HepG2 (cell line): ENCODE data around the gene LPIN3. TPM values are rescaled to one million over a fixed set of nuclear protein-coding genes. Genes with fewer than 3 reads are reported as not detected.

Experiments used
- ARNT ChIP-seq: fragments of 450-650 bp; IDR thresholded peaks from 2 replicates; pipeline ENCODE4 v1.6.1; 2017
- CBX2 ChIP-seq, 2 experiments: fragments of 200-600 bp in 1 of 2; sonication (generic); formaldehyde crosslinking in 1 of 2; IDR thresholded peaks; 2 replicates each; pipeline versions ENCODE4 v1.7.0 to v1.8.1; 2018 to 2022; ENCODE audit warnings: low read depth in 2 of 2, low read length in 1 of 2, mild to moderate bottlenecking in 1 of 2, missing genetic modification reagents in 1 of 2
- CEBPB ChIP-seq: IDR thresholded peaks from 2 replicates; pipeline ENCODE4 v1.6.1; 2011; ENCODE audit warnings: low read depth, low read length, improper control_type of control experiment, borderline replicate concordance
- EED ChIP-seq: sonication (generic); formaldehyde crosslinking; IDR thresholded peaks from 2 replicates; pipeline ENCODE4 v1.5.0; 2020; ENCODE audit warnings: mild to moderate bottlenecking, missing genetic modification reagents
- ELK4 ChIP-seq: sonication (generic); formaldehyde crosslinking; IDR thresholded peaks from 2 replicates; pipeline ENCODE4 v1.9.0; 2021; ENCODE audit warnings: missing genetic modification reagents, borderline replicate concordance
- HNRNPL ChIP-seq: fragments of 200-400 bp; formaldehyde crosslinking; IDR thresholded peaks from 2 replicates; pipeline ENCODE4 v1.6.1; 2017; ENCODE audit warnings: mild to moderate bottlenecking, low read depth, low read length
- MEIS1 ChIP-seq: sonication (generic); formaldehyde crosslinking; IDR thresholded peaks from 2 replicates; pipeline ENCODE4 v1.9.0; 2021; ENCODE audit warnings: mild to moderate bottlenecking, missing genetic modification reagents, moderate library complexity, borderline replicate concordance
- POLR2AphosphoS5 ChIP-seq: IDR thresholded peaks from 2 replicates; pipeline ENCODE4 v1.6.1; 2012; ENCODE audit warnings: low read depth, low read length
- TSC22D2 ChIP-seq: sonication (generic); formaldehyde crosslinking; IDR thresholded peaks from 2 replicates; pipeline ENCODE4 v1.5.1; 2020; ENCODE audit warnings: missing genetic modification reagents, mild to moderate bottlenecking, borderline replicate concordance
- ZBTB43 ChIP-seq: sonication (generic); formaldehyde crosslinking; conservative IDR thresholded peaks from 2 replicates; pipeline ENCODE4 v1.4.0; 2020; ENCODE audit warnings: missing genetic modification reagents
- ZNF263 ChIP-seq: sonication (generic); formaldehyde crosslinking; IDR thresholded peaks from 2 replicates; pipeline ENCODE4 v1.4.0; 2020; ENCODE audit warnings: missing genetic modification reagents
- ZNF607 ChIP-seq: sonication (generic); formaldehyde crosslinking; IDR thresholded peaks from 2 replicates; pipeline ENCODE4 v1.5.1; 2020; ENCODE audit warnings: missing genetic modification reagents, mild to moderate bottlenecking, borderline replicate concordance
- ZNF619 ChIP-seq: sonication (generic); formaldehyde crosslinking; IDR thresholded peaks from 2 replicates; pipeline ENCODE4 v1.4.0; 2020; ENCODE audit warnings: mild to moderate bottlenecking, missing genetic modification reagents
- ZNF792 ChIP-seq: IDR thresholded peaks from 2 replicates; pipeline ENCODE4 v1.6.1; 2016
- ZNF83 ChIP-seq: sonication (generic); formaldehyde crosslinking; IDR thresholded peaks from 2 replicates; pipeline ENCODE4 v1.4.0; 2020; ENCODE audit warnings: missing genetic modification reagents, mild to moderate bottlenecking, borderline replicate concordance
- polyA plus RNA-seq, 8 experiments: library from polyadenylated mRNA; depleted of rRNA in 3 of 8; stranded (reverse) in 7 of 8; unstranded in 1 of 8; fragments of >200 nt; fragmentation: Illumina TruSeq in 4 of 8; extraction: Trizol in 4 of 8; gene quantifications; 2 replicates each; pipeline versions ENCODE4 v1.2.1 to v1.2.3, GENCODE V29; 2011 to 2016; ENCODE audit warnings: low read depth in 4 of 8, missing spikeins in 1 of 8, mixed read lengths in 1 of 8; ENCODE audit not compliant: insufficient read depth in 1 of 8
- total RNA-seq, 5 experiments: library from RNA; depleted of rRNA; stranded (reverse); fragments of >200 nt; fragmentation: Illumina TruSeq; extraction: Trizol; gene quantifications; 2 replicates each; pipeline ENCODE4 v1.2.3, GENCODE V29; 2016; ENCODE audit warnings: low read depth in 1 of 5
- TF ChIP-seq, protein P1 (sequence below): sonication (generic); formaldehyde crosslinking; IDR thresholded peaks from 2 replicates; pipeline ENCODE4 v1.5.0; 2020; ENCODE audit warnings: mild to moderate bottlenecking, missing genetic modification reagents, borderline replicate concordance
- TF ChIP-seq, protein P2 (sequence below): sonication (generic); formaldehyde crosslinking; IDR thresholded peaks from 2 replicates; pipeline ENCODE4 v1.5.0; 2020; ENCODE audit warnings: mild to moderate bottlenecking, low read depth, missing genetic modification reagents, borderline replicate concordance

Gene LPIN3
- total and polyA plus RNA-seq, 2 of the 13 experiments (the other 11 are each of a cell fraction or from before 2014, with no cell fraction given), result 14.2 to 28.6 TPM

DNA sequence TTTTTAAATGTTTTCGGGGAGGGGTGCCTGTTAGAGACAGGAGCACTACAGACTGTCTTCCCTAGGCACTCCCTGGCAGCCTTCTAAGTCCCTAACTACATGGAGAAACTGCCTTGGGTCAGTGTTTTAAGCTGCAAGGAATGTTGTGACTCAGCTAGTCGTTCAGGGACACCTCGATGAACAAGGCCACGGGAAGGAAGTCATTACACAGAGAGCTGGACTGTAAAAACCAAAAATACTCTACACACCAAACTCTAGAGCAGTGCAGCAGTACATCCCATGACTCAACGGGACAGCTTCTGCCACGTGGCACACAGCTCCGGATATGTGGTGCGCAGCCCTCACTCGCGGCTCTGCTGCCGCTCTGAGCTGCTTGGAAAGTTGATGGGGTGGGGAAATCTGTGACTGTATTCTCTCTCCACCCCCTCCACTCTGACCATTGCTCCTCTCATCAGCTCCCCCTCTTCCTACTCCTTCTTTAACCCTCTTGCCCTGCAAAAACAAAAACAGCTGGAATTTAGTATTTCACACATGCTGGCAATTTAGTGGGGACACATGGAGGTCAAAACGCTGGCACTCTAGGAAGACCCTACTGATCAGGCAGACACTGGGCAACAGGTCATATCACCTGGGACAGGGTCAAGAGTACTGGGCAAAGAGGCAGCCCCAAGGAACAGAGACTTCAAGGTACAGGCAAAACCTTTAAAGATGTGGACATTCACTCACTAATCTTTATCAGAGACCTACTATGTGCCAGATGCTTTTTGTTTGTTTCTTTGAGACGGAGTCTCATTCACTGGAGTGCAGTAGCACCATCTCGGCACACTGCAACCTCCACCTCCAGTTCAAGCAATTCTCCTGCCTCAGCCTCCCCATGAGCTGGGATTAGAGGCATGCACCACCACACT, 10.9 kb upstream of the LPIN3 start (continued):
- TF ChIP-seq, protein P1, sequence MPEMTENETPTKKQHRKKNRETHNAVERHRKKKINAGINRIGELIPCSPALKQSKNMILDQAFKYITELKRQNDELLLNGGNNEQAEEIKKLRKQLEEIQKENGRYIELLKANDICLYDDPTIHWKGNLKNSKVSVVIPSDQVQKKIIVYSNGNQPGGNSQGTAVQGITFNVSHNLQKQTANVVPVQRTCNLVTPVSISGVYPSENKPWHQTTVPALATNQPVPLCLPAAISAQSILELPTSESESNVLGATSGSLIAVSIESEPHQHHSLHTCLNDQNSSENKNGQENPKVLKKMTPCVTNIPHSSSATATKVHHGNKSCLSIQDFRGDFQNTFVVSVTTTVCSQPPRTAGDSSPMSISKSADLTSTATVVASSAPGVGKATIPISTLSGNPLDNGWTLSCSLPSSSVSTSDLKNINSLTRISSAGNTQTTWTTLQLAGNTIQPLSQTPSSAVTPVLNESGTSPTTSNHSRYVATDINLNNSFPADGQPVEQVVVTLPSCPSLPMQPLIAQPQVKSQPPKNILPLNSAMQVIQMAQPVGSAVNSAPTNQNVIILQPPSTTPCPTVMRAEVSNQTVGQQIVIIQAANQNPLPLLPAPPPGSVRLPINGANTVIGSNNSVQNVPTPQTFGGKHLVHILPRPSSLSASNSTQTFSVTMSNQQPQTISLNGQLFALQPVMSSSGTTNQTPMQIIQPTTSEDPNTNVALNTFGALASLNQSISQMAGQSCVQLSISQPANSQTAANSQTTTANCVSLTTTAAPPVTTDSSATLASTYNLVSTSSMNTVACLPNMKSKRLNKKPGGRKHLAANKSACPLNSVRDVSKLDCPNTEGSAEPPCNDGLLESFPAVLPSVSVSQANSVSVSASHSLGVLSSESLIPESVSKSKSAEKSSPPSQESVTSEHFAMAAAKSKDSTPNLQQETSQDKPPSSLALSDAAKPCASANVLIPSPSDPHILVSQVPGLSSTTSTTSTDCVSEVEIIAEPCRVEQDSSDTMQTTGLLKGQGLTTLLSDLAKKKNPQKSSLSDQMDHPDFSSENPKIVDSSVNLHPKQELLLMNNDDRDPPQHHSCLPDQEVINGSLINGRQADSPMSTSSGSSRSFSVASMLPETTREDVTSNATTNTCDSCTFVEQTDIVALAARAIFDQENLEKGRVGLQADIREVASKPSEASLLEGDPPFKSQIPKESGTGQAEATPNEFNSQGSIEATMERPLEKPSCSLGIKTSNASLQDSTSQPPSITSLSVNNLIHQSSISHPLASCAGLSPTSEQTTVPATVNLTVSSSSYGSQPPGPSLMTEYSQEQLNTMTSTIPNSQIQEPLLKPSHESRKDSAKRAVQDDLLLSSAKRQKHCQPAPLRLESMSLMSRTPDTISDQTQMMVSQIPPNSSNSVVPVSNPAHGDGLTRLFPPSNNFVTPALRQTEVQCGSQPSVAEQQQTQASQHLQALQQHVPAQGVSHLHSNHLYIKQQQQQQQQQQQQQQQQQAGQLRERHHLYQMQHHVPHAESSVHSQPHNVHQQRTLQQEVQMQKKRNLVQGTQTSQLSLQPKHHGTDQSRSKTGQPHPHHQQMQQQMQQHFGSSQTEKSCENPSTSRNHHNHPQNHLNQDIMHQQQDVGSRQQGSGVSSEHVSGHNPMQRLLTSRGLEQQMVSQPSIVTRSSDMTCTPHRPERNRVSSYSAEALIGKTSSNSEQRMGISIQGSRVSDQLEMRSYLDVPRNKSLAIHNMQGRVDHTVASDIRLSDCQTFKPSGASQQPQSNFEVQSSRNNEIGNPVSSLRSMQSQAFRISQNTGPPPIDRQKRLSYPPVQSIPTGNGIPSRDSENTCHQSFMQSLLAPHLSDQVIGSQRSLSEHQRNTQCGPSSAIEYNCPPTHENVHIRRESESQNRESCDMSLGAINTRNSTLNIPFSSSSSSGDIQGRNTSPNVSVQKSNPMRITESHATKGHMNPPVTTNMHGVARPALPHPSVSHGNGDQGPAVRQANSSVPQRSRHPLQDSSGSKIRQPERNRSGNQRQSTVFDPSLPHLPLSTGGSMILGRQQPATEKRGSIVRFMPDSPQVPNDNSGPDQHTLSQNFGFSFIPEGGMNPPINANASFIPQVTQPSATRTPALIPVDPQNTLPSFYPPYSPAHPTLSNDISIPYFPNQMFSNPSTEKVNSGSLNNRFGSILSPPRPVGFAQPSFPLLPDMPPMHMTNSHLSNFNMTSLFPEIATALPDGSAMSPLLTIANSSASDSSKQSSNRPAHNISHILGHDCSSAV (CRISPR knock-in tag), result no peak
- no peak for TF ChIP-seq ELK4 (CRISPR knock-in tag)
- no peak; the same call in 1 of the 2 replicates for TF ChIP-seq POLR2AphosphoS5
- no peak for TF ChIP-seq TSC22D2
- TF ChIP-seq ARNT, result no peak
- no peak for TF ChIP-seq CEBPB
- TF ChIP-seq ZBTB43, result peak; percentile 83; the same call in 1 of the 2 replicates
- TF ChIP-seq ZNF619 (CRISPR knock-in tag), result 0 out of 2 replicates have a peak, but pooled peaks have one; percentile 45
- TF ChIP-seq EED (CRISPR knock-in tag), result no peak
- peak; percentile 47; the same call in 1 of the 2 replicates for TF ChIP-seq ZNF607
- TF ChIP-seq ZNF792 (CRISPR knock-in tag), result 0 out of 2 replicates have a peak, but pooled peaks have one; percentile 55
- TF ChIP-seq, protein P2, sequence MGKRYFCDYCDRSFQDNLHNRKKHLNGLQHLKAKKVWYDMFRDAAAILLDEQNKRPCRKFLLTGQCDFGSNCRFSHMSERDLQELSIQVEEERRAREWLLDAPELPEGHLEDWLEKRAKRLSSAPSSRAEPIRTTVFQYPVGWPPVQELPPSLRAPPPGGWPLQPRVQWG (CRISPR knock-in tag), result no peak
- TF ChIP-seq ZNF263 (CRISPR knock-in tag), result peak; percentile 48; the same call in 1 of the 2 replicates
- 0 out of 2 replicates have a peak, but pooled peaks have one; percentile 20 for TF ChIP-seq CBX2 (IDR thresholded peaks at IDR 0.05; ENCODE audit: low read depth, low read length)
- no peak for TF ChIP-seq CBX2 (CRISPR knock-in tag; IDR thresholded peaks at IDR 0.05; ENCODE audit: low read depth)
- TF ChIP-seq MEIS1 (CRISPR knock-in tag), result peak; percentile 75; the same call in 1 of the 2 replicates
- TF ChIP-seq ZNF83, result peak; percentile 32; the same call in 1 of the 2 replicates
- TF ChIP-seq HNRNPL, result no peak
